ENCODE measurements around the gene ARHGDIB. TPM values are rescaled to one million over a fixed set of nuclear protein-coding genes. Genes with fewer than 3 reads are reported as not detected.

ARHGDIB gene
- total RNA-seq, 4 donors from 2014 or later, result 17.1 to 290 (median 57.1) TPM

GRCh38 chr12:14950982-14951746 lies 10.2 kb downstream of the ARHGDIB start:
- Histone ChIP-seq H3K4me3 (no peak overlapping the region), H3K9me3 (no peaks in the 10 kb centered on the region), H3K27ac (peak overlapping the region; percentile 30 to 90 (median 74)), H3K27me3 (no peaks in the 10 kb centered on the region), H3K4me1 (peaks cover 0 to 31% (median 15%) of the 10 kb centered on the region in 4 donors), H3K36me3 (no peaks in the 10 kb centered on the region)
- TF ChIP-seq CTCF (IDR thresholded peaks at IDR 0.05) (no peak), POLR2A (IDR thresholded peaks at IDR 0.05) (no peak)
- DNase-seq, result no peak

- TF ChIP-seq CTCF (IDR thresholded peaks at IDR 0.05) (no peak), POLR2A (IDR thresholded peaks at IDR 0.05) (no peak)
- Histone ChIP-seq H3K4me1 (peaks cover 0 to 27% (median 14%) of the 10 kb centered on the region in 4 donors), H3K4me3 (no peak overlapping the region), H3K27me3 (no peaks in the 10 kb centered on the region), H3K36me3 (no peaks in the 10 kb centered on the region), H3K9me3 (no peaks in the 10 kb centered on the region), H3K27ac (peak overlapping the region; percentile 1 to 90 (median 74))
- no peak for DNase-seq
Measured at GRCh38 chr12:14950421-14950820, 11.0 kb downstream of the ARHGDIB start.

- TF ChIP-seq POLR2A (IDR thresholded peaks at IDR 0.05) (no peak), CTCF (IDR thresholded peaks at IDR 0.05) (no peak)
- H3K9me3 ChIP-seq, result no peaks in the 10 kb centered on the region
- DNase-seq, result no peak
- no peaks in the 10 kb centered on the region for H3K36me3 ChIP-seq
- H3K27ac ChIP-seq, result peak overlapping the region in 3 of 4 donors; percentile 72 to 90 (median 73)
- no peak overlapping the region for H3K4me3 ChIP-seq
- H3K27me3 ChIP-seq, result no peaks in the 10 kb centered on the region
- peaks cover 0 to 27% (median 14%) of the 10 kb centered on the region in 4 donors for H3K4me1 ChIP-seq
Measured at GRCh38 chr12:14949631-14950030, 11.8 kb downstream of the ARHGDIB start.

GRCh38 chr12:14948672-14949071 lies 12.7 kb downstream of the ARHGDIB start:
- DNase-seq, result peak in 2 of 3 donors; percentile 67 to 70
- TF ChIP-seq CTCF (IDR thresholded peaks at IDR 0.05) (no peak), POLR2A (IDR thresholded peaks at IDR 0.05) (no peak)

GRCh38 chr12:14946861-14947260 lies 14.5 kb downstream of the ARHGDIB start:
- Histone ChIP-seq H3K4me3 (no peak overlapping the region), H3K27ac (peak overlapping the region in 1 of 4 donors; percentile 73), H3K36me3 (peaks cover 0 to 6% (median 0%) of the 10 kb centered on the region in 3 donors), H3K9me3 (no peaks in the 10 kb centered on the region), H3K27me3 (no peaks in the 10 kb centered on the region), H3K4me1 (peaks cover 0 to 20% (median 13%) of the 10 kb centered on the region in 4 donors)
- no peak for DNase-seq
- TF ChIP-seq POLR2A (IDR thresholded peaks at IDR 0.05) (no peak), CTCF (IDR thresholded peaks at IDR 0.05) (no peak)

More at GRCh38 chr12:14948672-14949071, 12.7 kb downstream of the ARHGDIB start:
- no peak overlapping the region for H3K4me3 ChIP-seq
- peak overlapping the region; percentile 52 to 90 (median 72) for H3K27ac ChIP-seq
- H3K9me3 ChIP-seq, result no peaks in the 10 kb centered on the region
- H3K36me3 ChIP-seq, result no peaks in the 10 kb centered on the region
- H3K27me3 ChIP-seq, result no peaks in the 10 kb centered on the region
- H3K4me1 ChIP-seq, result peaks cover 0 to 22% (median 14%) of the 10 kb centered on the region in 4 donors
